Measurements from ENCODE around the gene LOC128125822.

GRCh38 chr6:63565058-63565726 is 7.1 kb upstream of the LOC128125822 start:
- no peak for TF ChIP-seq CTCF (IDR thresholded peaks at IDR 0.05; ENCODE audit: insufficient read depth, low read length, poor library complexity, severe bottlenecking)
- no peak for TF ChIP-seq EZH2phosphoT487 (conservative IDR thresholded peaks at IDR 0.05; ENCODE audit: low read length)

Measured in SU-DHL-6 (cell line).